ENCODE data around the gene EXOC2.

EXOC2 gene

GRCh38 chr6:518218-518617 is 174.7 kb downstream of the EXOC2 start:
- DNase-seq: no peak

- DNase-seq: no peak
These were observed 176.7 kb downstream of the EXOC2 start for GRCh38 chr6:516213-516612.

- no peak for DNase-seq
These were observed 177.7 kb downstream of the EXOC2 start for GRCh38 chr6:515267-515666.

- peak; percentile 57 for DNase-seq
These were observed 178.5 kb downstream of the EXOC2 start for GRCh38 chr6:514396-514978.

- no peak for DNase-seq
These were observed 179.0 kb downstream of the EXOC2 start for GRCh38 chr6:513961-514360.

- no peak for DNase-seq
These were observed 179.9 kb downstream of the EXOC2 start for GRCh38 chr6:513058-513457.

GRCh38 chr6:511488-512137 is 181.3 kb downstream of the EXOC2 start:
- DNase-seq: no peak

- DNase-seq: no peak
These were observed 183.3 kb downstream of the EXOC2 start for GRCh38 chr6:509676-510075.

- no peak for DNase-seq
These were observed 184.3 kb downstream of the EXOC2 start for GRCh38 chr6:508614-509013.

GRCh38 chr6:508006-508405 is 184.9 kb downstream of the EXOC2 start:
- DNase-seq: no peak

GRCh38 chr6:506920-507622 is 185.9 kb downstream of the EXOC2 start:
- no peak for DNase-seq

- DNase-seq: peak; percentile 71
These were observed 186.4 kb downstream of the EXOC2 start for GRCh38 chr6:506508-506907.

- DNase-seq: no peak
These were observed 187.6 kb downstream of the EXOC2 start for GRCh38 chr6:505374-505773.

GRCh38 chr6:504446-504980 is 188.4 kb downstream of the EXOC2 start:
- no peak for DNase-seq

GRCh38 chr6:503610-504362 is 189.2 kb downstream of the EXOC2 start:
- no peak for DNase-seq

- no peak for DNase-seq
These were observed 190.2 kb downstream of the EXOC2 start for GRCh38 chr6:502761-503160.

GRCh38 chr6:501891-502601 is 190.9 kb downstream of the EXOC2 start:
- peak; percentile 82 for DNase-seq

GRCh38 chr6:499617-500016 is 193.3 kb downstream of the EXOC2 start:
- peak; percentile 52 for DNase-seq

GRCh38 chr6:498795-499231 is 194.1 kb downstream of the EXOC2 start:
- peak; percentile 76 for DNase-seq

- DNase-seq: no peak
These were observed 195.7 kb downstream of the EXOC2 start for GRCh38 chr6:497258-497657.

GRCh38 chr6:496649-497048 is 196.3 kb downstream of the EXOC2 start:
- no peak for DNase-seq

- DNase-seq: no peak
These were observed 198.5 kb downstream of the EXOC2 start for GRCh38 chr6:494394-494793.

GRCh38 chr6:493840-494239 is 199.1 kb downstream of the EXOC2 start:
- DNase-seq: no peak

Data from activated CD4-positive, alpha-beta T cell treated with anti-CD3 and anti-CD28 coated beads for 48 hours (primary cell).